T follicular helper cell (primary cell): ENCODE measurements around the gene SLC35F1.

ENCODE experiments used
- DNase-seq: peaks from one replicate; pipeline ENCODE4 v3.0.0-alpha.2; 2020; ENCODE audit warnings: low read depth

The SLC35F1 gene

DNA sequence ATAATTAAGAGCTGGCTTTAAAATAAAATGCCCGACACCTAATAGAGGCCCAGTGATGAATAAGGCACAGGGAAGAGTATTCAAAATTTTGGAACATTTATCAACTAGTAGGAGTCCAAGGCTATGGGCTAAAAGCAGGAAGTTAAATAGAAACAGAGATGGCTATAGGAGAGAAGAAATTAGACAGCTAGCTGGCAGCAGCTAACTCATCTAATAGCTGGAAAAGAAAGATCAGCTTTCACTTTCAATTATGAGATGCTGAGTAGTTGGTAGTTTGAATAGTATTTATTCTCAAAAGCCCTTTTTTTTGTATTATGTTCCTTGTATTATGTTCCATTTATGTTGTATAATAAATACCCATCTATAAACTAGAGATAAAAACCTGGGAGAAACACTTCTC, 215.7 kb downstream of the SLC35F1 start:
- no peak for DNase-seq

DNA sequence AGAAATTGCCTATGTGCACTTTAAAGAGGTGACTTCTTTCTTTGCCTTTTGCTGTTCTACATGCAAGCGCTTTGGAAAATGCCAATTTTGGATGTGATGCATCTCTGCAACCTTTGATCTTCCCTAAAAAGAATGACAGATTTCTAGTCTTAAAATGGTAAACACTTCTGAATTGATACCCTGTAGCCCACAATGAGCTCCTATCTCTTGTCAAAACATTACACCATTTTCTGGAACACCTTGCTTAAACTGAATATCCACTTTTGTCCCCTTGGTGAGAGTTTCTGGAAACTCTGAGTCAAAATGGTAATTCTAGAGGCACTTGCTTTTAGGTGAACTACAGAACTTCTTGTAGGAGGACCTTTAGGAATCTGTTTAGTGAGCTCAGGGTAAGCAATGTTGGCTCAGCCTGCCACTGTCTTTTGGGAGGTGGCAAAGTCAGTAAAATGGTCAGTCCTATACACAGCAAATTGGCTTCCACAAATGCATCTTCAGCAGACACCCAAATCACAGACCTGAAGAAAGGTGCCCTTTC, 216.5 kb downstream of the SLC35F1 start:
- no peak for DNase-seq

DNA sequence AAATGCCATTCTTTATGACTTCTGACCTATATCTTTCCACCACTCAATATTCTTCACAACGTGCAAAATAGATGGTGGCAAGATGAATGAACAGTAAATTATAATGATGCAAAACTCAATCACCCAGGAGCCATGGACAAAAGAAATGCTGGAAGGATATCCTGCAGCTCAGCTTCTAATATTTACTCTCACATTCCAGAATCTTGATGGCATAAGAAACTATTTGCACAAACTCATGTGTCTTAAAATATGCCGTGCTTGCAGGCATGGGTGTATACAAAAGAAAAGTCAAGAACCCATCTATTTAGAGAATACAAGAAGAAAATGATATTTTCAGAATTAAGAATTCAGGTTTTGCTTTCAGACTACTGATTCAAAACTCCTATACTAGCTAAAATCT, 217.8 kb downstream of the SLC35F1 start:
- DNase-seq, result no peak

GRCh38 chr6:118128755-118129154, 221.7 kb downstream of the SLC35F1 start:
- DNase-seq, result no peak

- DNase-seq, result no peak
Measured at GRCh38 chr6:118134206-118134605, 227.1 kb downstream of the SLC35F1 start.

DNA sequence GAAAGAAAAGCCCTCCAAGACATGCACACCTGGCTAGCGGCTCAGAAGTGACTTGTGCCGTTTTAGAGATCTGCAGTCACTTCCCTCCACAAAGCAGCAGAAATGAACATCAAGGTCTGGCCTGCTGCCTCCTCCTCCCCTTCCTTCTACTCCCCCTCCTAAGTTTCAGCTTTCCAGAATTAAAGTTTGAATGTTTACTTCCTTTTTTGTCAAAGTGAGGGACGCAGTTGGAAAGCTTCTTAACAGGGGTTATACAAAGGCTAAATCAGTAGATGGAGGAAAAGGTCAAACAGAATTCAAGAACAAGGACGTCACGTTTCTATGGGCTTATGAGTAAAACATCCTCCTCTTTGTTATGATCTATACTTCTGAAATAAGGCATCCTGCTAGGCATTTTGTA, 227.7 kb downstream of the SLC35F1 start:
- no peak for DNase-seq

GRCh38 chr6:118135371-118135770, 228.3 kb downstream of the SLC35F1 start:
- no peak for DNase-seq

- no peak for DNase-seq
Measured at GRCh38 chr6:118141211-118141610, 234.1 kb downstream of the SLC35F1 start.

DNA sequence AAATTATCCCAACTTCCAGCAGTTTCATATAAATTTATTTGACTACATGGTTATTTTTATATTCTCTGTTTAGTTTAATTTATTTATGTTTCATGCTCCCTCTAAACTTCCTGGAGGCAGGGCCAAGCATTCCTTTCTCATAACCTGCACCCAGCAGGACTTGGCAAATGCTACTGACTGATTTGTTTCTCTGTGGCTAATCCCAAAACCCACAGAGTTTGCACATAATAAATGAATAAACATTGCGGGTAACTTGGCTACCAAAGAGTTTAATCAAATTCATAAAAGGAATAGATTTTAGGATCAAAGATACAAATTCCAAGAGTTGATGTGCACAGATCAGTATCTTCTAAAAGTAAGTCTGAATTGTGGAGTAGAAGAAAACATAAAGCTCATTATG, 239.5 kb downstream of the SLC35F1 start:
- no peak for DNase-seq

- DNase-seq, result no peak
Measured at GRCh38 chr6:118147511-118147910, 240.4 kb downstream of the SLC35F1 start.

DNA sequence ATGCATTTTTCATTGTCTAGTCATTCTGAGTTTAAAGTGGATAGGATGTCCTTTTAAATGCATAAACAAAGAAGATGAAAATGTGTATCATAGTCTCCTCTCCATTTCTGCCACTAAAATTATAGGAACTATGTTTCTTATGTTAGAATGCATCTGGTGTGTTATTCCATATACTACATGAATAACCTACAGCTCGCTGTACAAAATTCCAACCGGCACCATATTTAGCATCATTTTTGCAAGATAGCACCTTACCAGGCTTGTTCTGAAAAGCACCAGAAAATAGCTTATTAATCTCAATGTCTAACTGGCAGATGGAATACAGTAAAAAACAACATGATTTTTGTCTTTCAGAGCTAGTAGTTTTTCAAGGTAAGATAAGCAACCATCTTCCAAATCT, 241.5 kb downstream of the SLC35F1 start:
- no peak for DNase-seq

GRCh38 chr6:118152524-118152923, 245.5 kb downstream of the SLC35F1 start:
- no peak for DNase-seq

DNA sequence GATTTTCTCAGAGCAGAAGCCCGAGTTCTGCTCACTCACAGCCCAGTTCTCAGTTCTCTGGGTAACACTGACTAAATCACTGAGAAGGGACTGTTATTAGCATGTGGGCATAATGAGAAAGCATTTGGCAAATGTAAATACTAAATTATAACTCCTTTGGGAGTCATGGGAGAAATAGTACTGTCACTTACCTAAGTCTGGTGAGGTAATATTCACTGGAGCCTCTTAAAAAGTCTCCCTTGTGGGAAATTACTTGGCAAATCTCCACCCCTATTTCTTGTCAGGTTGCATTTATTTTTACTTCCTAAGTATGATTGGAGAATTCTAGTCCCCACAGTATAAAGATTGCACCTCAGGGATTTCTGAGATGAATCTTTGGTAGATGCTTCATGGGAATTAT, 254.3 kb downstream of the SLC35F1 start:
- DNase-seq, result no peak

DNA sequence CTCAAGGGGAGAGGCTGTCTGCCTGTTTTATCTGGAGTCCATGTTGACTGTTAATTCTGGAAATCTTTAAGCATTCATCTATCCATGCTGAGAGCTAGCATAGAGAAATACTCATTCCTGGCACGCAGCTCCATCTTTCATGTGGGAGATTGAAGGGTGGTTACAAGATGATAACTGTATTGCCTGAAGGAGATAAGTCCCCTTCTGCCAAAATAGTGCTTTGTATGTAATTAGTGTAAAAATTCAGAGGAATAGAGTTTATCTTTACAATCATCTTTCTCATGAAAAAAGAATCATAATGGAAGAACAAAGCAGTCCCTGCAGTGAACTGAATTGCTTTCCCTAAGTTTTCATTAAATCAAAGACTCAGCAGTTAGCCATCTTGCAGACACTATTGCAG, 256.5 kb downstream of the SLC35F1 start:
- DNase-seq, result no peak

DNA sequence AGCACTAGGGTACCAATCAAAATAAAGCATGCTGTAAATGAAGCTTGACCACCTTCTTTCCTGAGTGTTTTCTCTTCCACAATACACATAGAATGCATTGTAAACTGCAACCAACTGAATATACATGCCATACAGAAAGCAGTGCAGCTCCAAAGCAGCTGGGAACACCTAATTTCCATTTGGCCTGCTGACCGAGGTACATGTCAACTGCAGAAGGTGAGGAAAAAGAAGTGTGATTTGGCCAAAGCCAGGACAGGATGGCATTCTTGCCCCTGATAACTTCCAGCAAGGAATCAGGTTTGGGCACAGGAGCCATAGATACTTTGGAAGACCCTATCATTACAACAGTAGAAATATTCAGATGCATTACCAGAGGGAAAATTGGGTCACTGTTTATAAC, 258.4 kb downstream of the SLC35F1 start:
- DNase-seq, result no peak

- DNase-seq, result no peak
Measured at GRCh38 chr6:118168421-118168820, 261.4 kb downstream of the SLC35F1 start.

DNA sequence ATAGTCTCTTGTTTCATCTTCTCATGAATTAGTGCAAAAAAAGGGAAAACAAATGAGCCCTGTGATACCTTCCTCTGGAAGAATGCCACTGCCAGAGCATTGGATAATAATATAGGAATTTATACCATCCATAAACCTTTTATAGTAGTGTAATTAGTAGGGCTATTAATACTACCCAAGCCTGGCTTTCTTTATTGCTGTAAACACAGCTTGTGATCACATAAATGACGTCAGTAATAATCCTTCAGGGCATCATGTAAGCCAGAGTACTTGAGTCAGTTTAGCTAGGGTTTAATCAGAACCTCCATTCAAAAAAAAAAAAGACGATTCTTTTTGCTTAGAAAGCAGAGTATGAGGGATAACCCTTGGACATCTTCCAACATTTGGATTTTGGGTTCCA, 264.8 kb downstream of the SLC35F1 start:
- DNase-seq, result no peak

- DNase-seq, result no peak
Measured at GRCh38 chr6:118174071-118174470, 267.0 kb downstream of the SLC35F1 start.

GRCh38 chr6:118177720-118178119, 270.7 kb downstream of the SLC35F1 start:
- DNase-seq, result no peak

DNA sequence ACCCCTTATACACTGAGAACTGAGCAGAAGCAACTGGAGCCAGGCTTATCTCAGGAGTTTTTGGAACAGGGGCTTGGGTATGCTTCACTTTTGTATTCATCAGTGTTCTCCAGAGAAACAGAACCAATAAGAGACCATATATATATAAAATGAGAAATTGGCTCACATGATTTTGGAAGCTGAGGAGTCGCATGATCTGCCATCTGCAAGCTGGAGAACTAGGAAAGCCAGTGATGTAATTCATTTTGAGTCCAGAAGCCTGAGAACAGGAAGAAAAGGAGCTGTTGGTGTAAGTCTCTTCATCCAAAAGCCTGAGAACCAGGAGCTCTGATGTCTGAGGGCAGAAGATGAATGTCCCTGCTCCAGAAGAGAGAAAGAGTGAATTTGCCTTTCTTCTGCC, 272.0 kb downstream of the SLC35F1 start:
- DNase-seq, result no peak

GRCh38 chr6:118186672-118187567, 279.9 kb downstream of the SLC35F1 start:
- DNase-seq, result no peak

- no peak for DNase-seq
Measured at GRCh38 chr6:118187568-118188164, 280.6 kb downstream of the SLC35F1 start.

DNA sequence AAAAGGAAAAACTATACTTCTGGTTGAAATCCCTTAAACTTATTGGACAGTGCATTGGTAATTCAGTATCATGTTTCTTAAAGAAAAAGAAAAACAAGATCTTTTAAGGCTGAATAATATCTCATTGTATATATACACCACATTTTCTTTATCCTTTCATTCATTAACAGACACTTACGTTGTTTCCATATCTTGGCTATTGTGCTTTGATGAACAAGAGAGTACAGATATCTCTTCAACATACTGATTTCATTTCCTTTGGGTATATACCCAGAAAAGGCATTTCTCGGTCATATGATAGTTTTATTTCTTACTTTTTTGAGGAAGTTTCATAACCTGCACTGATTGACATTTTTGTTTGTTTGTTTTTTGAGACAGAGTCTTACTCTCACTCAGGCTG, 281.5 kb downstream of the SLC35F1 start:
- no peak for DNase-seq
